ENCODE measurements around the gene PTMA. TPM values are rescaled to one million over a fixed set of nuclear protein-coding genes. Genes with fewer than 3 reads are reported as not detected.
"Not testable (repeated sequence)": the region's sequence is repeated elsewhere in the genome, so short reads cannot be mapped to it uniquely, and the experiment has no call there.

PTMA gene
- total and polyA plus RNA-seq, 7 donors: 124 to 347 (median 210) TPM

- H3K4me1 ChIP-seq: peaks cover 35% of the 10 kb centered on the region
- H3K27me3 ChIP-seq (ENCODE audit: insufficient read depth in 3 of 3, low read length in 2 of 3): no peaks in the 10 kb centered on the region
- peak overlapping the region; percentile 89 for H3K4me3 ChIP-seq
- H3K36me3 ChIP-seq (ENCODE audit: insufficient read depth in 1 of 2, low read depth in 1 of 2): peaks cover 0 to 25% of the 10 kb centered on the region in 2 donors
- DNase-seq: peak in 1 of 2 donors; percentile 44
- WGBS, 3 donors: 45 to 56% (median 54%) methylated on average over 9 of the region's 9 CpGs
- no peak for ATAC-seq
- intact Hi-C loops (cut with DNase I): loop anchor here in 1 of 2 donors (1.0 to 5.0 kb wide), 2 partner anchors 32 to 70 kb away; partner anchors contain the start of gene PDE6D
- no peaks in the 10 kb centered on the region for H3K9me3 ChIP-seq
- H3K27ac ChIP-seq: peak overlapping the region; percentile 97
- no peak for TF ChIP-seq CTCF (IDR thresholded peaks at IDR 0.05)
These were observed 3.5 kb downstream of the PTMA start for GRCh38 chr2:231711677-231712450.

GRCh38 chr2:231712451-231713021, 4.2 kb downstream of the PTMA start:
- not testable (repeated sequence) for H3K27me3 ChIP-seq (ENCODE audit: insufficient read depth in 3 of 3, low read length in 2 of 3); H3K9me3 ChIP-seq; ATAC-seq
- peaks cover 39% of the 10 kb centered on the region for H3K4me1 ChIP-seq
- WGBS, 3 donors: 60 to 74% (median 64%) methylated on average over 18 of the region's 18 CpGs
- intact Hi-C loops (cut with DNase I): loop anchor here in 1 of 2 donors (5.0 kb wide), 1 partner anchor 70 kb away; the partner anchor contains the start of gene PDE6D
- H3K36me3 ChIP-seq (ENCODE audit: insufficient read depth in 1 of 2, low read depth in 1 of 2): peaks cover 0 to 25% of the 10 kb centered on the region in 2 donors
- peak overlapping the region; percentile 97 for H3K27ac ChIP-seq
- peak overlapping the region; percentile 89 for H3K4me3 ChIP-seq
- peak in 1 of 2 donors; percentile 36 for DNase-seq

GRCh38 chr2:231713406-231713729, 5.0 kb downstream of the PTMA start:
- H3K4me1 ChIP-seq: peaks cover 39% of the 10 kb centered on the region
- not testable (repeated sequence) for H3K27me3 ChIP-seq (ENCODE audit: insufficient read depth in 3 of 3, low read length in 2 of 3); ATAC-seq; DNase-seq; H3K9me3 ChIP-seq; H3K4me3 ChIP-seq
- peaks cover 0 to 25% of the 10 kb centered on the region in 2 donors for H3K36me3 ChIP-seq (ENCODE audit: insufficient read depth in 1 of 2, low read depth in 1 of 2)
- H3K27ac ChIP-seq: peak overlapping the region; percentile 48
- intact Hi-C loops (cut with DNase I): loop anchor here in 1 of 2 donors (5.0 kb wide), 1 partner anchor 69 kb away; the partner anchor contains the start of gene PDE6D

GRCh38 chr2:231713730-231714638, 5.7 kb downstream of the PTMA start:
- intact Hi-C loops (cut with DNase I): loop anchor here (1.0 to 5.0 kb wide), 5 partner anchors 37 to 103 kb away; partner anchors contain the start of gene PDE6D (in 1 of the 2)
- TF ChIP-seq CTCF (IDR thresholded peaks at IDR 0.05): peak; percentile 93
- DNase-seq: peak; percentile 89 to 95
- H3K27ac ChIP-seq: peak overlapping the region; percentile 48
- no peaks in the 10 kb centered on the region for H3K9me3 ChIP-seq
- H3K4me1 ChIP-seq: peaks cover 39% of the 10 kb centered on the region
- H3K4me3 ChIP-seq: no peak overlapping the region
- 15 to 19% (median 16%) methylated on average over 15 of the region's 15 CpGs for WGBS, 3 donors
- H3K36me3 ChIP-seq (ENCODE audit: insufficient read depth in 1 of 2, low read depth in 1 of 2): peaks cover 0 to 25% of the 10 kb centered on the region in 2 donors
- no peaks in the 10 kb centered on the region for H3K27me3 ChIP-seq (ENCODE audit: insufficient read depth in 3 of 3, low read length in 2 of 3)
- ATAC-seq: peak; percentile 50 to 67 (median 60)

GRCh38 chr2:231714639-231715498, 6.5 kb downstream of the PTMA start:
- peaks cover 0 to 25% of the 10 kb centered on the region in 2 donors for H3K36me3 ChIP-seq (ENCODE audit: insufficient read depth in 1 of 2, low read depth in 1 of 2)
- no peak overlapping the region for H3K4me3 ChIP-seq
- H3K4me1 ChIP-seq: peaks cover 39% of the 10 kb centered on the region
- ATAC-seq (peak in 2 of 4 donors; percentile 24 to 44), DNase-seq (peak; percentile 78 to 83)
- intact Hi-C loops (cut with DNase I): loop anchor here (1.0 to 5.0 kb wide), 6 partner anchors 38 to 104 kb away; partner anchors contain the start of gene PDE6D (in 1 of the 2)
- H3K27me3 ChIP-seq (ENCODE audit: insufficient read depth in 3 of 3, low read length in 2 of 3): no peaks in the 10 kb centered on the region
- peak; percentile 96 for TF ChIP-seq CTCF (IDR thresholded peaks at IDR 0.05)
- H3K27ac ChIP-seq: no peak overlapping the region
- H3K9me3 ChIP-seq: no peaks in the 10 kb centered on the region
- WGBS, 3 donors: 58 to 63% (median 62%) methylated on average over 17 of the region's 17 CpGs

Data from psoas muscle (tissue), 8 donors.